Measurements from ENCODE around the gene RING1. TPM values are rescaled to one million over a fixed set of nuclear protein-coding genes. Genes with fewer than 3 reads are reported as not detected.

RING1 gene
- total and polyA plus RNA-seq, 2 experiments from 2014 or later = 6.4 to 16.0 TPM

DNA sequence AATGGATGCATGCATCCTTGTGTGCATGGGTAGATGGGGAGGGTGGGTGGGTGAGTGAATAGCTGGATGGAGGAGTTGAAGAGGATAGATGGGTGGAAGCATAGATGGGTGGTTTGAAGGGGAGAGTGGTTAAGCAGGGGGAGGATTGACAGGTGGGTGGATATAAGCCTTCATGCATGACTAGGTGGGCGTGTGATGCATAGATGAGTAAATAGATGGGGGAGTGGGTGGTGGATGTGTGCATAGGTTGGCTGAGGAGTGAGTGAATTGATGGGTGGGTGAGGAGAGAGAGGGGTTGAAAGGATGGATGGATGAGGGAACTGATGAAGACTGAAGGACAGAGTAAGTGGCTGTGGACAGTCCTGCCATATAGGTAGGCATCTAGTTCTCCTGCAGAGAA lies 20.5 kb upstream of the RING1 start (continued):
- TF ChIP-seq, protein P1, sequence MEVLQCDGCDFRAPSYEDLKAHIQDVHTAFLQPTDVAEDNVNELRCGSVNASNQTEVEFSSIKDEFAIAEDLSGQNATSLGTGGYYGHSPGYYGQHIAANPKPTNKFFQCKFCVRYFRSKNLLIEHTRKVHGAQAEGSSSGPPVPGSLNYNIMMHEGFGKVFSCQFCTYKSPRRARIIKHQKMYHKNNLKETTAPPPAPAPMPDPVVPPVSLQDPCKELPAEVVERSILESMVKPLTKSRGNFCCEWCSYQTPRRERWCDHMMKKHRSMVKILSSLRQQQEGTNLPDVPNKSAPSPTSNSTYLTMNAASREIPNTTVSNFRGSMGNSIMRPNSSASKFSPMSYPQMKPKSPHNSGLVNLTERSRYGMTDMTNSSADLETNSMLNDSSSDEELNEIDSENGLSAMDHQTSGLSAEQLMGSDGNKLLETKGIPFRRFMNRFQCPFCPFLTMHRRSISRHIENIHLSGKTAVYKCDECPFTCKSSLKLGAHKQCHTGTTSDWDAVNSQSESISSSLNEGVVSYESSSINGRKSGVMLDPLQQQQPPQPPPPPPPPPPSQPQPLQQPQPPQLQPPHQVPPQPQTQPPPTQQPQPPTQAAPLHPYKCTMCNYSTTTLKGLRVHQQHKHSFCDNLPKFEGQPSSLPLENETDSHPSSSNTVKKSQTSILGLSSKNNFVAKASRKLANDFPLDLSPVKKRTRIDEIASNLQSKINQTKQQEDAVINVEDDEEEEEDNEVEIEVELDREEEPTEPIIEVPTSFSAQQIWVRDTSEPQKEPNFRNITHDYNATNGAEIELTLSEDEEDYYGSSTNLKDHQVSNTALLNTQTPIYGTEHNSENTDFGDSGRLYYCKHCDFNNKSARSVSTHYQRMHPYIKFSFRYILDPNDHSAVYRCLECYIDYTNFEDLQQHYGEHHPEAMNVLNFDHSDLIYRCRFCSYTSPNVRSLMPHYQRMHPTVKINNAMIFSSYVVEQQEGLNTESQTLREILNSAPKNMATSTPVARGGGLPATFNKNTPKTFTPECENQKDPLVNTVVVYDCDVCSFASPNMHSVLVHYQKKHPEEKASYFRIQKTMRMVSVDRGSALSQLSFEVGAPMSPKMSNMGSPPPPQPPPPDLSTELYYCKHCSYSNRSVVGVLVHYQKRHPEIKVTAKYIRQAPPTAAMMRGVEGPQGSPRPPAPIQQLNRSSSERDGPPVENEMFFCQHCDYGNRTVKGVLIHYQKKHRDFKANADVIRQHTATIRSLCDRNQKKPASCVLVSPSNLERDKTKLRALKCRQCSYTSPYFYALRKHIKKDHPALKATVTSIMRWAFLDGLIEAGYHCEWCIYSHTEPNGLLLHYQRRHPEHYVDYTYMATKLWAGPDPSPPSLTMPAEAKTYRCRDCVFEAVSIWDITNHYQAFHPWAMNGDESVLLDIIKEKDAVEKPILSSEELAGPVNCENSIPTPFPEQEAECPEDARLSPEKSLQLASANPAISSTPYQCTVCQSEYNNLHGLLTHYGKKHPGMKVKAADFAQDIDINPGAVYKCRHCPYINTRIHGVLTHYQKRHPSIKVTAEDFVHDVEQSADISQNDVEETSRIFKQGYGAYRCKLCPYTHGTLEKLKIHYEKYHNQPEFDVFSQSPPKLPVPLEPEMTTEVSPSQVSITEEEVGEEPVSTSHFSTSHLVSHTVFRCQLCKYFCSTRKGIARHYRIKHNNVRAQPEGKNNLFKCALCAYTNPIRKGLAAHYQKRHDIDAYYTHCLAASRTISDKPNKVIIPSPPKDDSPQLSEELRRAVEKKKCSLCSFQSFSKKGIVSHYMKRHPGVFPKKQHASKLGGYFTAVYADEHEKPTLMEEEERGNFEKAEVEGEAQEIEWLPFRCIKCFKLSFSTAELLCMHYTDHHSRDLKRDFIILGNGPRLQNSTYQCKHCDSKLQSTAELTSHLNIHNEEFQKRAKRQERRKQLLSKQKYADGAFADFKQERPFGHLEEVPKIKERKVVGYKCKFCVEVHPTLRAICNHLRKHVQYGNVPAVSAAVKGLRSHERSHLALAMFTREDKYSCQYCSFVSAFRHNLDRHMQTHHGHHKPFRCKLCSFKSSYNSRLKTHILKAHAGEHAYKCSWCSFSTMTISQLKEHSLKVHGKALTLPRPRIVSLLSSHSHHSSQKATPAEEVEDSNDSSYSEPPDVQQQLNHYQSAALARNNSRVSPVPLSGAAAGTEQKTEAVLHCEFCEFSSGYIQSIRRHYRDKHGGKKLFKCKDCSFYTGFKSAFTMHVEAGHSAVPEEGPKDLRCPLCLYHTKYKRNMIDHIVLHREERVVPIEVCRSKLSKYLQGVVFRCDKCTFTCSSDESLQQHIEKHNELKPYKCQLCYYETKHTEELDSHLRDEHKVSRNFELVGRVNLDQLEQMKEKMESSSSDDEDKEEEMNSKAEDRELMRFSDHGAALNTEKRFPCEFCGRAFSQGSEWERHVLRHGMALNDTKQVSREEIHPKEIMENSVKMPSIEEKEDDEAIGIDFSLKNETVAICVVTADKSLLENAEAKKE (CRISPR knock-in tag; IDR thresholded peaks at IDR 0.05) = no peak
- TF ChIP-seq ZNF331 (CRISPR knock-in tag; IDR thresholded peaks at IDR 0.05; ENCODE audit: low read depth) (no peak), EZH2 (IDR thresholded peaks at IDR 0.05; ENCODE audit: low read depth, unreplicated experiment) (no peak), JUNB (IDR thresholded peaks at IDR 0.05; ENCODE audit: unreplicated experiment) (no peak), EZH2phosphoT487 (IDR thresholded peaks at IDR 0.05; ENCODE audit: unreplicated experiment) (no peak), ZNF114 (CRISPR knock-in tag; IDR thresholded peaks at IDR 0.05) (no peak)
- TF ChIP-seq, protein P2, sequence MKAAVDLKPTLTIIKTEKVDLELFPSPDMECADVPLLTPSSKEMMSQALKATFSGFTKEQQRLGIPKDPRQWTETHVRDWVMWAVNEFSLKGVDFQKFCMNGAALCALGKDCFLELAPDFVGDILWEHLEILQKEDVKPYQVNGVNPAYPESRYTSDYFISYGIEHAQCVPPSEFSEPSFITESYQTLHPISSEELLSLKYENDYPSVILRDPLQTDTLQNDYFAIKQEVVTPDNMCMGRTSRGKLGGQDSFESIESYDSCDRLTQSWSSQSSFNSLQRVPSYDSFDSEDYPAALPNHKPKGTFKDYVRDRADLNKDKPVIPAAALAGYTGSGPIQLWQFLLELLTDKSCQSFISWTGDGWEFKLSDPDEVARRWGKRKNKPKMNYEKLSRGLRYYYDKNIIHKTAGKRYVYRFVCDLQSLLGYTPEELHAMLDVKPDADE (IDR thresholded peaks at IDR 0.05) = no peak

DNA sequence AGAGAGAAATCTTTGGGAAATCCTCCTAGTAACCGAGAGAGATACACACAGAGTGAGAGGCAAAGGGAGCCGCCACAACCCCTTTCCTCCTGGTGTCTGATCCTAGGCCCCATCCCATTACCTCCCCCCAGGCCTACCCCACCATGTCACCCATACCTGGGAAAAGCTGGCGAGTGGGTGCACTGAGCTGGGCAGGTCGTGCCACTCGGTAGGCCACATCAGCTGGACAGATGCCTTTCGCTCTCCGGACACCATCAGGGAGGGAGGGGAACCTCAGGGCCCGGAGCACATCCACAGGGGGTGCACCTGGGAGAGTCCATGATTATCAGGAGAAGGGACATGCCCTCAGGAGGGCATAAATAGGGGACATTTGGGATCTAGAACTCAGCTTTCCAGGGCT lies 19.1 kb upstream of the RING1 start:
- Histone ChIP-seq H4K20me1 (replicated peaks; ENCODE audit: insufficient read depth) (no peaks in the 10 kb centered on the region), H2AFZ (no peak overlapping the region), H3K4me3 (no peak overlapping the region), H3K36me3 (ENCODE audit: insufficient read depth) (no peaks in the 10 kb centered on the region), H3K9me2 (ENCODE audit: insufficient read depth) (0 out of 2 replicates have a peak, but pooled peaks cover 3% of the 10 kb centered on the region), H3K4me1 (ENCODE audit: insufficient read depth) (peaks cover 11% of the 10 kb centered on the region), H3F3A (replicated peaks; ENCODE audit: low read depth) (no peaks in the 10 kb centered on the region), H3K27ac (ENCODE audit: low read depth) (no peak overlapping the region), H3K79me2 (replicated peaks; ENCODE audit: insufficient read depth) (no peaks in the 10 kb centered on the region), H3K4me2 (no peak overlapping the region), H3K27me3 (ENCODE audit: insufficient read depth) (peaks cover 27% of the 10 kb centered on the region)
- Mint-ChIP-seq H3K36me3 (ENCODE audit: low read depth) (no peaks in the 10 kb centered on the region; the same call in 2 of the 3 replicates), H3K27me3 (ENCODE audit: insufficient read depth, low read depth, poor library complexity) (peaks cover 25% of the 10 kb centered on the region), H3K4me3 (no peak overlapping the region), H3K27ac (no peak overlapping the region), H3K4me1 (peaks cover 20% of the 10 kb centered on the region), H3K9me3 (no peaks in the 10 kb centered on the region)
- no peak for DNase-seq (ENCODE audit: low spot score)
- ATAC-seq = no peak
- no peak for TF ChIP-seq EZH2 (IDR thresholded peaks at IDR 0.05; ENCODE audit: low read depth, unreplicated experiment)
- no peak for TF ChIP-seq CREB1 (CRISPR knock-in tag; IDR thresholded peaks at IDR 0.05; ENCODE audit: low read depth)
- TF ChIP-seq ZNF331 (CRISPR knock-in tag; IDR thresholded peaks at IDR 0.05; ENCODE audit: low read depth) = no peak
- TF ChIP-seq, protein P3, sequence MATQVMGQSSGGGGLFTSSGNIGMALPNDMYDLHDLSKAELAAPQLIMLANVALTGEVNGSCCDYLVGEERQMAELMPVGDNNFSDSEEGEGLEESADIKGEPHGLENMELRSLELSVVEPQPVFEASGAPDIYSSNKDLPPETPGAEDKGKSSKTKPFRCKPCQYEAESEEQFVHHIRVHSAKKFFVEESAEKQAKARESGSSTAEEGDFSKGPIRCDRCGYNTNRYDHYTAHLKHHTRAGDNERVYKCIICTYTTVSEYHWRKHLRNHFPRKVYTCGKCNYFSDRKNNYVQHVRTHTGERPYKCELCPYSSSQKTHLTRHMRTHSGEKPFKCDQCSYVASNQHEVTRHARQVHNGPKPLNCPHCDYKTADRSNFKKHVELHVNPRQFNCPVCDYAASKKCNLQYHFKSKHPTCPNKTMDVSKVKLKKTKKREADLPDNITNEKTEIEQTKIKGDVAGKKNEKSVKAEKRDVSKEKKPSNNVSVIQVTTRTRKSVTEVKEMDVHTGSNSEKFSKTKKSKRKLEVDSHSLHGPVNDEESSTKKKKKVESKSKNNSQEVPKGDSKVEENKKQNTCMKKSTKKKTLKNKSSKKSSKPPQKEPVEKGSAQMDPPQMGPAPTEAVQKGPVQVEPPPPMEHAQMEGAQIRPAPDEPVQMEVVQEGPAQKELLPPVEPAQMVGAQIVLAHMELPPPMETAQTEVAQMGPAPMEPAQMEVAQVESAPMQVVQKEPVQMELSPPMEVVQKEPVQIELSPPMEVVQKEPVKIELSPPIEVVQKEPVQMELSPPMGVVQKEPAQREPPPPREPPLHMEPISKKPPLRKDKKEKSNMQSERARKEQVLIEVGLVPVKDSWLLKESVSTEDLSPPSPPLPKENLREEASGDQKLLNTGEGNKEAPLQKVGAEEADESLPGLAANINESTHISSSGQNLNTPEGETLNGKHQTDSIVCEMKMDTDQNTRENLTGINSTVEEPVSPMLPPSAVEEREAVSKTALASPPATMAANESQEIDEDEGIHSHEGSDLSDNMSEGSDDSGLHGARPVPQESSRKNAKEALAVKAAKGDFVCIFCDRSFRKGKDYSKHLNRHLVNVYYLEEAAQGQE (IDR thresholded peaks at IDR 0.05; ENCODE audit: unreplicated experiment) = no peak
- TF ChIP-seq, protein P4, sequence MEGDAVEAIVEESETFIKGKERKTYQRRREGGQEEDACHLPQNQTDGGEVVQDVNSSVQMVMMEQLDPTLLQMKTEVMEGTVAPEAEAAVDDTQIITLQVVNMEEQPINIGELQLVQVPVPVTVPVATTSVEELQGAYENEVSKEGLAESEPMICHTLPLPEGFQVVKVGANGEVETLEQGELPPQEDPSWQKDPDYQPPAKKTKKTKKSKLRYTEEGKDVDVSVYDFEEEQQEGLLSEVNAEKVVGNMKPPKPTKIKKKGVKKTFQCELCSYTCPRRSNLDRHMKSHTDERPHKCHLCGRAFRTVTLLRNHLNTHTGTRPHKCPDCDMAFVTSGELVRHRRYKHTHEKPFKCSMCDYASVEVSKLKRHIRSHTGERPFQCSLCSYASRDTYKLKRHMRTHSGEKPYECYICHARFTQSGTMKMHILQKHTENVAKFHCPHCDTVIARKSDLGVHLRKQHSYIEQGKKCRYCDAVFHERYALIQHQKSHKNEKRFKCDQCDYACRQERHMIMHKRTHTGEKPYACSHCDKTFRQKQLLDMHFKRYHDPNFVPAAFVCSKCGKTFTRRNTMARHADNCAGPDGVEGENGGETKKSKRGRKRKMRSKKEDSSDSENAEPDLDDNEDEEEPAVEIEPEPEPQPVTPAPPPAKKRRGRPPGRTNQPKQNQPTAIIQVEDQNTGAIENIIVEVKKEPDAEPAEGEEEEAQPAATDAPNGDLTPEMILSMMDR (conservative IDR thresholded peaks at IDR 0.05; ENCODE audit: low read depth in 2 of 2) = no peak
- no peak for TF ChIP-seq NANOG (IDR thresholded peaks at IDR 0.05; ENCODE audit: borderline replicate concordance)
- no peak for TF ChIP-seq JUNB (IDR thresholded peaks at IDR 0.05; ENCODE audit: unreplicated experiment)

All from GM23338 (cell line).